ENCODE data around the gene CALHM4.

The CALHM4 gene

DNA sequence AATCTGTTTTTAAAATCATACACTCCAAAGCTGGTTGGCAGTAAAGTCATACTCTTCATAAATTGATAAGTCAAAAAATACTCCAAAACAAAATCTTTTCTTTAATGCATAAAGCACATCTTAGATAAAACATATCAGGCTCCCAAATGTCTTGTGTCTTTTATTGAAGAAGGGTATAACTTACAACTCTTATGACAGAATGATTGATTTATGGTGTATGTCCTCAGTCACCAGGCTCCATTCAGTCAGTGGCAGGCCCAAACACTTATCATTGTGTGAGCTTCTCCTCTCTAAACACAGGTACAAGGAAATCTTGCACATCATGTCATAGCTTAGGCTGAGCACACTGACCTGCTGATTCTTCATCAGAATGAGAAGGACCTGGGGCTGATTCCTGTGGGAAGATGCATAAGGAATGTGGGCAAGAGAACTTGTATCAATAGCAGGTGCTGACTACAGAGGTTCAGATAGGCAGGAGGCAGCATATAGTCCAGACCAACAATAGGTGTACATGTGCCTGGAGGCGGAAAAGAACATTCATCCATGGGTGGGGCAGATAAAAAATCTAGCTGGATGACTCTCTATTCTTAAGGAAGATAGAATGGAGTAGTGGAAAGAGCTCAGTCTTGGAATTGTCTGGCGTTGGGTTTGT lies 40.2 kb upstream of the CALHM4 start:
- Histone ChIP-seq H3K27ac (ENCODE audit: low read length) (no peak overlapping the region), H3K36me3 (ENCODE audit: insufficient read depth, low read length) (no peaks in the 10 kb centered on the region), H3K9me3 (ENCODE audit: insufficient read depth, low read length, severe bottlenecking) (no peaks in the 10 kb centered on the region), H3K4me1 (ENCODE audit: insufficient read depth, low read length) (no peaks in the 10 kb centered on the region), H3K79me2 (ENCODE audit: insufficient read depth, low read length) (no peaks in the 10 kb centered on the region), H3K27me3 (ENCODE audit: insufficient read depth, low read length, poor library complexity) (peaks cover 11% of the 10 kb centered on the region), H2AFZ (ENCODE audit: low read depth, low read length) (no peak overlapping the region), H3K9ac (ENCODE audit: low read depth, low read length) (no peak overlapping the region), H3K4me3 (ENCODE audit: low read depth in 1 of 2, low read length in 2 of 2) (no peak overlapping the region), H4K20me1 (ENCODE audit: insufficient read depth, low read length) (no peaks in the 10 kb centered on the region), H3K4me2 (ENCODE audit: insufficient read depth, low read length) (no peak overlapping the region)
- DNase-seq (no peak), ATAC-seq (ENCODE audit: insufficient read depth, low read depth) (no peak)
- TF ChIP-seq CTCF (IDR thresholded peaks at IDR 0.05; ENCODE audit: borderline replicate concordance, extremely low read depth, low read length, poor library complexity, severe bottlenecking) (no peak), EZH2 (IDR thresholded peaks at IDR 0.05; ENCODE audit: borderline replicate concordance, low read depth, low read length, severe bottlenecking) (no peak)

GRCh38 chr6:116514111-116514510 lies 39.4 kb upstream of the CALHM4 start:
- no peak for DNase-seq
- Histone ChIP-seq H3K79me2 (ENCODE audit: insufficient read depth, low read length) (no peaks in the 10 kb centered on the region), H3K9ac (ENCODE audit: low read depth, low read length) (no peak overlapping the region), H3K27me3 (ENCODE audit: insufficient read depth, low read length, poor library complexity) (peaks cover 11% of the 10 kb centered on the region), H2AFZ (ENCODE audit: low read depth, low read length) (no peak overlapping the region), H4K20me1 (ENCODE audit: insufficient read depth, low read length) (no peaks in the 10 kb centered on the region), H3K9me3 (ENCODE audit: insufficient read depth, low read length, severe bottlenecking) (no peaks in the 10 kb centered on the region), H3K4me2 (ENCODE audit: insufficient read depth, low read length) (no peak overlapping the region), H3K36me3 (ENCODE audit: insufficient read depth, low read length) (no peaks in the 10 kb centered on the region), H3K27ac (ENCODE audit: low read length) (no peak overlapping the region), H3K4me3 (ENCODE audit: low read depth in 1 of 2, low read length in 2 of 2) (no peak overlapping the region), H3K4me1 (ENCODE audit: insufficient read depth, low read length) (no peaks in the 10 kb centered on the region)
- TF ChIP-seq CTCF (IDR thresholded peaks at IDR 0.05; ENCODE audit: borderline replicate concordance, extremely low read depth, low read length, poor library complexity, severe bottlenecking) = no peak
- TF ChIP-seq EZH2 (IDR thresholded peaks at IDR 0.05; ENCODE audit: borderline replicate concordance, low read depth, low read length, severe bottlenecking) = no peak
- no peak for ATAC-seq (ENCODE audit: insufficient read depth, low read depth)

DNA sequence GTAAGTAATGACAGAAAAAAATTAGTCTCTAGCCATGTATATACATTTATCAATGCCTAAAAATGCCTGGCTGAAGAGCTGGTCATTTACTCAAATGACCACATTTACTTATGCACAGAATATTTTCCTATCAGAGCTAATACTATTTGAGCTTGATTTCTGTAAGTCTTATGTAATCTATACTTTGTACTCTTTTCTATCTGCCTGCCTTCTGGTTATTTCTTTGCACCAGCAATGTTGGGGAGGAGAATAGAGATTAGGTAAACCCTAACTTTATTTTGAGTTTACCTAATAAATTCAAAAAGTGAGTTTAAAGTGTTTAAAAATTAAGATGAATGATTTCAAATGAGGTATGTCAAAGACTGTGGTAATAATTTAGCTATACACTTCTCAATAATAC lies 38.4 kb upstream of the CALHM4 start:
- Histone ChIP-seq H3K9ac (ENCODE audit: low read depth, low read length) (no peak overlapping the region), H3K27me3 (ENCODE audit: insufficient read depth, low read length, poor library complexity) (peaks cover 11% of the 10 kb centered on the region), H3K27ac (ENCODE audit: low read length) (no peak overlapping the region), H3K79me2 (ENCODE audit: insufficient read depth, low read length) (no peaks in the 10 kb centered on the region), H3K9me3 (ENCODE audit: insufficient read depth, low read length, severe bottlenecking) (no peaks in the 10 kb centered on the region), H2AFZ (ENCODE audit: low read depth, low read length) (no peak overlapping the region), H3K36me3 (ENCODE audit: insufficient read depth, low read length) (no peaks in the 10 kb centered on the region), H3K4me1 (ENCODE audit: insufficient read depth, low read length) (no peaks in the 10 kb centered on the region), H3K4me2 (ENCODE audit: insufficient read depth, low read length) (no peak overlapping the region), H4K20me1 (ENCODE audit: insufficient read depth, low read length) (no peaks in the 10 kb centered on the region), H3K4me3 (ENCODE audit: low read depth in 1 of 2, low read length in 2 of 2) (no peak overlapping the region)
- ATAC-seq (ENCODE audit: insufficient read depth, low read depth) = no peak
- no peak for DNase-seq
- no peak for TF ChIP-seq EZH2 (IDR thresholded peaks at IDR 0.05; ENCODE audit: borderline replicate concordance, low read depth, low read length, severe bottlenecking)
- no peak for TF ChIP-seq CTCF (IDR thresholded peaks at IDR 0.05; ENCODE audit: borderline replicate concordance, extremely low read depth, low read length, poor library complexity, severe bottlenecking)

Data from DND-41 (cell line).